ENCODE results near the gene EHBP1L1. TPM values are rescaled to one million over a fixed set of nuclear protein-coding genes. Genes with fewer than 3 reads are reported as not detected.

The EHBP1L1 gene
- total RNA-seq, result 100 to 1,000 TPM in 1 of 2 donors, 10 to 100 TPM in 1; 57.0 to 133 TPM
- 10 to 100 TPM; 28.5 to 39.7 (median 35.4) TPM for polyA plus RNA-seq (ENCODE audit: insufficient read length in 6 of 6)
- long read RNA-seq, donor 1, transcript EHBP1L1-202 (1 exons, 3,169 nt), result major isoform, 15 of 18 reads
- long read RNA-seq, donor 1, partial matches to known transcripts, result 0 of 18 reads
- long read RNA-seq, donor 1, other reads (novel, unspliced or antisense), result 0 of 18 reads
- long read RNA-seq, donor 2, transcript EHBP1L1-202 (1 exons, 3,169 nt), result major isoform, 8 of 12 reads
- long read RNA-seq, donor 2, partial matches to known transcripts, result 0 of 12 reads
- long read RNA-seq, donor 2, other reads (novel, unspliced or antisense), result 0 of 12 reads
- long read RNA-seq, donor 3, partial matches to known transcripts, result 0 of 4 reads
- long read RNA-seq, donor 3, other reads (novel, unspliced or antisense), result 0 of 4 reads
- long read RNA-seq, donor 4, partial matches to known transcripts, result 2 of 2 reads
- long read RNA-seq, donor 4, other reads (novel, unspliced or antisense), result 0 of 2 reads
- long read RNA-seq, donor 5, transcript EHBP1L1-202 (1 exons, 3,169 nt), result major isoform, 7 of 8 reads
- long read RNA-seq, donor 5, partial matches to known transcripts, result 0 of 8 reads
- long read RNA-seq, donor 5, other reads (novel, unspliced or antisense), result 0 of 8 reads
- long read RNA-seq, donor 6, transcript EHBP1L1-202 (1 exons, 3,169 nt), result major isoform, 5 of 12 reads
- long read RNA-seq, donor 6, partial matches to known transcripts, result 5 of 12 reads
- long read RNA-seq, donor 6, other reads (novel, unspliced or antisense), result 0 of 12 reads
- long read RNA-seq, donor 7, transcript EHBP1L1-202 (1 exons, 3,169 nt), result major isoform, 10 of 11 reads
- long read RNA-seq, donor 7, partial matches to known transcripts, result 0 of 11 reads
- long read RNA-seq, donor 7, other reads (novel, unspliced or antisense), result 0 of 11 reads
- long read RNA-seq, donor 8, transcript EHBP1L1-202 (1 exons, 3,169 nt), result major isoform, 13 of 60 reads
- long read RNA-seq, donor 8, partial matches to known transcripts, result 14 of 60 reads
- long read RNA-seq, donor 8, other reads (novel, unspliced or antisense), result 31 of 60 reads
- long read RNA-seq, donor 9, partial matches to known transcripts, result 0 of 4 reads
- long read RNA-seq, donor 9, other reads (novel, unspliced or antisense), result 0 of 4 reads
- long read RNA-seq, donor 10, partial matches to known transcripts, result 2 of 2 reads
- long read RNA-seq, donor 10, other reads (novel, unspliced or antisense), result 0 of 2 reads
- long read RNA-seq, donor 11, partial matches to known transcripts, result 0 of 4 reads
- long read RNA-seq, donor 11, other reads (novel, unspliced or antisense), result 0 of 4 reads
- long read RNA-seq, donor 12, transcript EHBP1L1-202 (1 exons, 3,169 nt), result major isoform, 18 of 21 reads
- long read RNA-seq, donor 12, partial matches to known transcripts, result 0 of 21 reads
- long read RNA-seq, donor 12, other reads (novel, unspliced or antisense), result 0 of 21 reads

DNA sequence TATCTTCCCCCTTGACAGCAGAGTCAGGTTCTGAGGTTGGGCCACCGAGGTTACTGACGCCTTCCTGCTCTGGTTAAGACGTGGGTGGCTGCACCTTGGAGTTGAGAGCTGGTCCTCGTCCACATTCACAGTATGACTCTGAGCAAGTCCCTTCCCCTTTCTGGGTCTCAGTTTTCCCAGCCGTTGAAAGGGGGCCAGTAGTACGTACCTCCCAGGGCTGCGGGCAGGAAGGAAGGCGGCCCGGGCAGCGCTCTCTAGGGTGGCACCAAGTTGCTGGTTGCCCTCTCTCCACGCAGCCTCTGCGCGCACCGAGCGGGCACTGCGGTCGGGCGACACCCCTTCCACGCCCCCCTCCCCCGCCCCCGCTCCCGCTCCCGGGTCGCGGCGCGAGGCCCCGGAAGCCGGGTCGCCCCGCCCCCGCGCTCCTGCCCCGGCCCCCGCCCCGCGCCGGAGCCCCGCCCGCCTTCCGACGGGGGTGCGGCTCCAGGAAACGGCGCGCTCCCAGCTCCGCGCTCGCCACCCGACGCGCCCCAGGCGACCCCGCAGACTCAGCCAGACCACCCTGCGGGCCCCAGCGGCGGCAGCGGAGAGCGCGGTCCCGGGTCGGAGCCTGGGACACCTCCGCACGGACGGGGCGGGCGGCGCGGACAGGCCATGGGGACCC lies at the start of gene EHBP1L1:
Gene EHBP1L1, plus strand, starts transcription at position 486 of the 664 bp plus-strand sequence. CDS start 250 bp downstream, outside the sequence.
- intact Hi-C loops (cut with DNase I), result no loop called here
- H3K4me1 ChIP-seq, result peaks cover 45 to 79% of the 10 kb centered on the region in 2 donors
- H3K27ac ChIP-seq, result peak within 1 kb of the TSS; percentile 89 to 99
- peaks cover 0 to 36% of the 10 kb centered on the region in 2 donors for H3K36me3 ChIP-seq
- ATAC-seq (peak; percentile 26), DNase-seq (peak in 2 of 4 donors; percentile 78 to 96)
- no peak for TF ChIP-seq CTCF (IDR thresholded peaks at IDR 0.05)
- H3K4me3 ChIP-seq, result peak within 1 kb of the TSS; percentile 68 to 91
- no peaks in the 10 kb centered on the region for H3K9me3 ChIP-seq
- H3K27me3 ChIP-seq, result no peaks in the 10 kb centered on the region

GRCh38 chr11:65526744-65527143 lies 49.1 kb upstream of the EHBP1L1 start:
- no peak overlapping the region for H3K4me3 ChIP-seq
- intact Hi-C loops (cut with DNase I), result no loop called here

GRCh38 chr11:65528819-65529350 lies 47.0 kb upstream of the EHBP1L1 start:
- Histone ChIP-seq H3K27me3 (no peaks in the 10 kb centered on the region), H3K9me3 (no peaks in the 10 kb centered on the region), H3K36me3 (peaks cover 0 to 73% of the 10 kb centered on the region in 2 donors), H3K4me1 (peaks cover 14 to 27% of the 10 kb centered on the region in 2 donors), H3K4me3 (no peak overlapping the region), H3K27ac (no peak overlapping the region)
- TF ChIP-seq CTCF (IDR thresholded peaks at IDR 0.05), result no peak
- ATAC-seq, result no peak
- DNase-seq, result no peak
- intact Hi-C loops (cut with DNase I), result no loop called here

More at GRCh38 chr11:65526744-65527143, 49.1 kb upstream of the EHBP1L1 start:
- Histone ChIP-seq H3K4me1 (peaks cover 16 to 46% of the 10 kb centered on the region in 2 donors), H3K9me3 (no peaks in the 10 kb centered on the region), H3K36me3 (peaks cover 0 to 51% of the 10 kb centered on the region in 2 donors), H3K27ac (no peak overlapping the region), H3K27me3 (no peaks in the 10 kb centered on the region)
- no peak for TF ChIP-seq CTCF (IDR thresholded peaks at IDR 0.05)
- ATAC-seq (no peak), DNase-seq (peak in 1 of 4 donors; percentile 54)

- TF ChIP-seq CTCF (IDR thresholded peaks at IDR 0.05), result no peak
Observed at GRCh38 chr11:65529475-65530156, 46.2 kb upstream of the EHBP1L1 start.

More at GRCh38 chr11:65529475-65530156, 46.2 kb upstream of the EHBP1L1 start:
- intact Hi-C loops (cut with DNase I), result no loop called here
- Histone ChIP-seq H3K4me3 (no peak overlapping the region), H3K9me3 (no peaks in the 10 kb centered on the region), H3K27me3 (no peaks in the 10 kb centered on the region), H3K27ac (no peak overlapping the region), H3K4me1 (peaks cover 7 to 20% of the 10 kb centered on the region in 2 donors), H3K36me3 (peaks cover 0 to 80% of the 10 kb centered on the region in 2 donors)
- DNase-seq (no peak), ATAC-seq (no peak)
